Natural killer cell (primary cell): ENCODE measurements around the gene ALPL. TPM values are rescaled to one million over a fixed set of nuclear protein-coding genes. Genes with fewer than 3 reads are reported as not detected.

Source experiments
- ATAC-seq, 3 donors: fragments of 150-1000 bp in 2 of 3; fragments of 200-7000 bp in 1 of 3; cut with Tn5 transposase; 1 replicate in 1 of 3; 2 replicates in 2 of 3; pipeline ENCODE4 v1.10.0; 2021; ENCODE audit warnings: mild to moderate bottlenecking in 2 of 3, moderate library complexity in 2 of 3
- DNase-seq, 2 donors: peaks; one replicate each; pipeline versions ENCODE4 v3.0.0 to v3.0.0-alpha.2; 2013 to 2021; ENCODE audit warnings: mixed read lengths in 1 of 2
- H3K27ac ChIP-seq: one replicate; pipeline ENCODE4 v1.5.1; 2013; ENCODE audit warnings: mild to moderate bottlenecking, low read length
- H3K27me3 ChIP-seq: one replicate; pipeline ENCODE4 v1.6.1; 2013; ENCODE audit warnings: low read length; ENCODE audit not compliant: control insufficient read depth, insufficient read depth
- H3K36me3 ChIP-seq: one replicate; pipeline ENCODE4 v1.6.1; 2013; ENCODE audit warnings: low read length; ENCODE audit not compliant: control insufficient read depth, insufficient read depth
- H3K4me1 ChIP-seq: one replicate; pipeline ENCODE4 v1.6.1; 2013; ENCODE audit warnings: low read length; ENCODE audit not compliant: control insufficient read depth, insufficient read depth
- H3K4me3 ChIP-seq: one replicate; pipeline ENCODE4 v1.5.1; 2013; ENCODE audit warnings: low read length
- H3K9me3 ChIP-seq: one replicate; pipeline ENCODE4 v1.6.1; 2013; ENCODE audit warnings: low read length; ENCODE audit not compliant: control insufficient read depth, insufficient read depth
- H3K27ac Mint-ChIP-seq, 2 donors: one replicate each; pipeline ENCODE4 v1.8.0; 2022; ENCODE audit warnings: mild to moderate bottlenecking in 2 of 2, mixed read lengths in 2 of 2, moderate library complexity in 1 of 2
- H3K27me3 Mint-ChIP-seq, 2 donors: one replicate each; pipeline ENCODE4 v1.8.0; 2022; ENCODE audit warnings: low read depth in 2 of 2, mixed read lengths in 2 of 2
- H3K36me3 Mint-ChIP-seq: one replicate; pipeline ENCODE4 v1.8.0; 2022; ENCODE audit warnings: mixed read lengths
- H3K4me1 Mint-ChIP-seq, 2 donors: one replicate each; pipeline ENCODE4 v1.8.0; 2022; ENCODE audit warnings: mixed read lengths in 2 of 2
- H3K4me3 Mint-ChIP-seq: one replicate; pipeline ENCODE4 v1.8.0; 2022; ENCODE audit warnings: mild to moderate bottlenecking, moderate library complexity, mixed read lengths
- H3K9me3 Mint-ChIP-seq, 2 donors: one replicate each; pipeline ENCODE4 v1.8.0; 2022; ENCODE audit warnings: mixed read lengths in 2 of 2
- CTCF ChIP-seq: fragments of 200-600 bp; IDR thresholded peaks from one replicate; pipeline ENCODE4 v1.8.0; 2022; ENCODE audit warnings: antibody characterized with exemption
- WGBS: methylation state at CpG from one replicate; pipeline ENCODE4 v1.1.7; 2013; ENCODE audit warnings: missing lambda C conversion rate; ENCODE audit not compliant: insufficient coverage; 5-methylcytosine and 5-hydroxymethylcytosine counted together
- intact Hi-C: fragments of 100-400 bp; cut with micrococcal nuclease; formaldehyde crosslinking; loops from one replicate; pipeline ENCODE4 v1.14.2; 2022
- total RNA-seq, 4 donors: library from RNA; stranded (reverse); fragments of 120-200 nt in 1 of 4; gene quantifications; one replicate each; pipeline versions ENCODE4 v1.2.3 to v1.2.4, GENCODE V29; 2013 to 2022

ALPL gene
- total RNA-seq, 3 donors from 2014 or later (not counting 1 experiment from before 2014, with no cell fraction given) = 2.4 TPM; not detected in 2

- Mint-ChIP-seq H3K4me1 (peaks cover 6 to 7% of the 10 kb centered on the region in 2 donors), H3K27ac (no peak overlapping the region), H3K9me3 (no peaks in the 10 kb centered on the region), H3K36me3 (no peaks in the 10 kb centered on the region), H3K27me3 (peaks cover 39 to 48% of the 10 kb centered on the region in 2 donors), H3K4me3 (no peak overlapping the region)
- H3K4me1 ChIP-seq = peaks cover 15% of the 10 kb centered on the region
- ATAC-seq (no peak), DNase-seq (no peak)
- peaks cover 16% of the 10 kb centered on the region for H3K27me3 ChIP-seq
- 87% methylated on average over 11 of the region's 11 CpGs for WGBS
- H3K36me3 ChIP-seq = no peaks in the 10 kb centered on the region
- H3K27ac ChIP-seq = no peak overlapping the region
- no peak for TF ChIP-seq CTCF
- H3K4me3 ChIP-seq = no peak overlapping the region
- intact Hi-C loops = no loop called here
- H3K9me3 ChIP-seq = no peaks in the 10 kb centered on the region
Measured at GRCh38 chr1:21511579-21512522, 2.6 kb downstream of the ALPL start.

GRCh38 chr1:21514245-21514644, 5.0 kb downstream of the ALPL start:
- Histone ChIP-seq H3K27ac (no peak overlapping the region), H3K4me1 (peaks cover 12% of the 10 kb centered on the region), H3K27me3 (peaks cover 6% of the 10 kb centered on the region), H3K36me3 (no peaks in the 10 kb centered on the region), H3K4me3 (no peak overlapping the region), H3K9me3 (no peaks in the 10 kb centered on the region)
- no peak overlapping the region for H3K4me3 Mint-ChIP-seq
- intact Hi-C loops = no loop called here
- H3K27me3 Mint-ChIP-seq = peaks cover 24 to 27% of the 10 kb centered on the region in 2 donors
- no peaks in the 10 kb centered on the region for H3K4me1 Mint-ChIP-seq
- 68% methylated on average over 5 of the region's 5 CpGs for WGBS
- no peak for TF ChIP-seq CTCF
- no peak overlapping the region for H3K27ac Mint-ChIP-seq
- ATAC-seq (no peak), DNase-seq (no peak)
- H3K36me3 Mint-ChIP-seq = no peaks in the 10 kb centered on the region
- no peaks in the 10 kb centered on the region for H3K9me3 Mint-ChIP-seq

- H3K4me3 Mint-ChIP-seq = no peak overlapping the region
- no peaks in the 10 kb centered on the region for H3K9me3 Mint-ChIP-seq
- Histone ChIP-seq H3K9me3 (no peaks in the 10 kb centered on the region), H3K27me3 (no peaks in the 10 kb centered on the region), H3K4me3 (no peak overlapping the region), H3K4me1 (peaks cover 12% of the 10 kb centered on the region), H3K27ac (no peak overlapping the region), H3K36me3 (no peaks in the 10 kb centered on the region)
- peaks cover 4 to 8% of the 10 kb centered on the region in 2 donors for H3K27me3 Mint-ChIP-seq
- 81% methylated on average over 3 of the region's 3 CpGs for WGBS
- intact Hi-C loops = no loop called here
- ATAC-seq = no peak
- no peak for TF ChIP-seq CTCF
- DNase-seq = no peak
- no peak overlapping the region for H3K27ac Mint-ChIP-seq
- H3K36me3 Mint-ChIP-seq = no peaks in the 10 kb centered on the region
- no peaks in the 10 kb centered on the region for H3K4me1 Mint-ChIP-seq
Measured at GRCh38 chr1:21517161-21517589, 8.0 kb downstream of the ALPL start.
